GM12878 (cell line): ENCODE measurements around the gene CDC14A. TPM values are rescaled to one million over a fixed set of nuclear protein-coding genes. Genes with fewer than 3 reads are reported as not detected.

Source experiments
- ATAC-seq: fragments of 200-7000 bp; cut with Tn5 transposase; 3 replicates; pipeline ENCODE4 v1.9.1; 2020; ENCODE audit warnings: mild to moderate bottlenecking, moderate library complexity
- BruUV-seq: library from RNA; stranded (reverse); fragments of 400-500 nt; replicated peaks from 2 replicates; lab custom pipeline; 2021; lab: Mats Ljungman, UMichigan
- CTCF ChIA-PET: fragments of 300-600 bp; sonication (Branson Sonifier 250); formaldehyde crosslinking; extraction: SDS; loops from one replicate; lab custom pipeline; 2021; ENCODE audit warnings: inconsistent platforms; lab: Yijun Ruan, JAX
- POLR2A ChIA-PET: fragments of 350-600 bp; formaldehyde crosslinking; extraction: SDS; loops from one replicate; lab custom pipeline; 2021; ENCODE audit warnings: inconsistent platforms; lab: Charles Lee
- RAD21 ChIA-PET: fragments of 300-600 bp; sonication (Branson Sonifier 250); formaldehyde crosslinking; loops from one replicate; lab custom pipeline; 2023; ENCODE audit warnings: antibody characterized with exemption; ENCODE audit not compliant: unreplicated experiment; lab: Charles Lee
- SMC1A ChIA-PET: fragments of 300-600 bp; sonication (Branson Sonifier 250); formaldehyde crosslinking; loops from one replicate; lab custom pipeline; 2023; ENCODE audit not compliant: unreplicated experiment, uncharacterized antibody; lab: Charles Lee
- DNase-seq: peaks from one replicate; pipeline ENCODE4 v3.0.0-alpha.2; 2011; ENCODE audit warnings: low read depth, low spot score
- FAIRE-seq: peaks from 3 replicates; lab custom pipeline; 2011; peaks lifted over from hg19 to GRCh38; lab: Jason Lieb, UNC
- H2AFZ ChIP-seq: 2 replicates; pipeline ENCODE4 v1.6.0; 2011; ENCODE audit warnings: low read depth, low read length, control low read depth; ENCODE audit not compliant: control insufficient read depth
- H3K27ac ChIP-seq: 2 replicates; pipeline ENCODE4 v1.5.1; 2011; ENCODE audit warnings: control low read depth; ENCODE audit not compliant: control insufficient read depth, insufficient read depth
- H3K27me3 ChIP-seq, 2 experiments: replicated peaks in 1 of 2; 2 replicates each; pipeline versions ENCODE4 v1.6.0 to v1.6.1; 2011; ENCODE audit warnings: low read length in 1 of 2; ENCODE audit not compliant: control insufficient read depth in 2 of 2, insufficient read depth in 2 of 2
- H3K36me3 ChIP-seq, 2 experiments: 2 replicates each; pipeline ENCODE4 v1.5.1; 2011; ENCODE audit warnings: low read length in 1 of 2; ENCODE audit not compliant: control insufficient read depth in 2 of 2, insufficient read depth in 2 of 2
- H3K4me1 ChIP-seq: 2 replicates; pipeline ENCODE4 v1.6.1; 2011; ENCODE audit warnings: mild to moderate bottlenecking, low read length, moderate library complexity, mixed read lengths; ENCODE audit not compliant: control insufficient read depth, insufficient read depth
- H3K4me2 ChIP-seq: 2 replicates; pipeline ENCODE4 v1.6.0; 2011; ENCODE audit warnings: control low read depth; ENCODE audit not compliant: control insufficient read depth, insufficient read depth
- H3K4me3 ChIP-seq: fragments of 200-600 bp; sonication (generic); 2 replicates; pipeline ENCODE4 v1.5.1; 2016
- H3K79me2 ChIP-seq: 2 replicates; pipeline ENCODE4 v1.6.0; 2011; ENCODE audit warnings: low read length; ENCODE audit not compliant: control insufficient read depth, insufficient read depth
- H3K9ac ChIP-seq: 2 replicates; pipeline ENCODE4 v1.8.0; 2011; ENCODE audit warnings: low read length, control low read depth, mixed read lengths; ENCODE audit not compliant: control insufficient read depth, insufficient read depth
- H3K9me3 ChIP-seq: replicated peaks from 3 replicates; pipeline ENCODE4 v1.5.1; 2011; ENCODE audit warnings: mild to moderate bottlenecking, low read length; ENCODE audit not compliant: control insufficient read depth, insufficient read depth
- H4K20me1 ChIP-seq: 2 replicates; pipeline ENCODE4 v1.6.0; 2011; ENCODE audit not compliant: control insufficient read depth, insufficient read depth
- MEF2B ChIP-seq: fragments of 450-650 bp; IDR thresholded peaks from 2 replicates; pipeline ENCODE4 v1.6.1; 2018; ENCODE audit warnings: mild to moderate bottlenecking, moderate library complexity; ENCODE audit not compliant: partially characterized antibody, poor library complexity, severe bottlenecking
- MTA2 ChIP-seq: fragments of 450-650 bp; IDR thresholded peaks from 2 replicates; pipeline ENCODE4 v1.6.1; 2016; ENCODE audit warnings: low read depth, mild to moderate bottlenecking, moderate library complexity
- SMARCA5 ChIP-seq: fragments of 450-650 bp; IDR thresholded peaks from 2 replicates; pipeline ENCODE4 v1.6.1; 2017; ENCODE audit warnings: mild to moderate bottlenecking
- WGBS: methylation state at CpG from one replicate; pipeline ENCODE4 v1.1.6; 2016; ENCODE audit warnings: low lambda C conversion rate; ENCODE audit not compliant: insufficient replicate concordance, insufficient coverage; ENCODE audit errors: missing lambda C conversion rate; 5-methylcytosine and 5-hydroxymethylcytosine counted together
- in situ Hi-C: fragments of 300-500 bp; cut with MboI; formaldehyde crosslinking; loops from 9 replicates; pipeline ENCODE4 v1.14.3; 2018; ENCODE audit warnings: mixed read lengths
- intact Hi-C: fragments of 100-400 bp; cut with micrococcal nuclease; formaldehyde crosslinking; loops from one replicate; pipeline ENCODE4 v1.14.2; 2022; ENCODE audit not compliant: unreplicated experiment
- polyA plus RNA-seq, 11 experiments: library from polyadenylated mRNA; depleted of rRNA in 4 of 11; unstranded in 6 of 11; stranded (reverse) in 5 of 11; fragments of >200 nt; fragmentation: Nextera tagmentation in 4 of 11; fragmentation: Illumina TruSeq in 1 of 11; extraction: Ambion mirVana in 4 of 11; extraction: Trizol in 1 of 11; gene quantifications; 1 replicate in 1 of 11; 2 replicates in 10 of 11; pipeline versions ENCODE4 v1.2.1 to v1.2.3, GENCODE V29; 2011 to 2016; ENCODE audit warnings: inconsistent platforms in 2 of 11, missing spikeins in 2 of 11, low read depth in 1 of 11
- total RNA-seq, 4 experiments: library from RNA; depleted of rRNA in 3 of 4; stranded (reverse); fragments of >200 nt in 3 of 4; fragmentation: Illumina TruSeq in 1 of 4; extraction: Trizol in 1 of 4; gene quantifications; 2 replicates each; pipeline versions ENCODE4 v1.2.1 to v1.2.3, GENCODE V29; 2013 to 2021
- TF ChIP-seq, protein P1 (sequence below): fragments of 450-650 bp; conservative IDR thresholded peaks from 2 replicates; pipeline ENCODE4 v1.6.1; 2017; ENCODE audit warnings: mild to moderate bottlenecking, moderate library complexity

Gene CDC14A
- total and polyA plus RNA-seq, 10 of the 15 experiments (the other 5 are each of a cell fraction or from before 2014, with no cell fraction given) = 1.5 to 7.1 (median 5.5) TPM

DNA sequence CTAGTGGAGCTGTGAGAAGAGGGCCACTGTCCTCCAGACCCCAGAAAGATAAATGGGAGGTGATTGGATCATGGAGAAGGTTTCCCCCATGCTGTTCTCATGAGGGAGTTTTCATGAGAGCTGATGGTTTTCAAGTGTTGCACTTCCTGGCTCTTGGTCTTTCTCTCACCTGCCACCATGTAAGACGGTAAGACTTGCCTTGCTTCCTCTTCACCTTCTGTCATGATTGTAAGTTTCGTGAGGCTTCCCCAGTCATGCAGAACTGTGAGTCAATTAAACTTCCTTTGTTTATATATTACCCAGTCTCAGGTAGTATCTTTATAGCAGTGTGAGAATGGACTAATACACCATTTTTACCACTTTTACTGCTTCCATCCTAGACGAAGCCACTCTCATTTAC lies 213.2 kb downstream of the CDC14A start:
- ATAC-seq = peak; percentile 61
- no peaks in the 10 kb centered on the region for H3K9me3 ChIP-seq
- no peak overlapping the region for H3K4me3 ChIP-seq
- no peak overlapping the region for H3K27ac ChIP-seq
- H3K27me3 ChIP-seq = no peaks in the 10 kb centered on the region
- H3K9ac ChIP-seq = no peak overlapping the region
- intact Hi-C loops (no loop called here), in situ Hi-C loops (no loop called here)
- H3K36me3 ChIP-seq = no peaks in the 10 kb centered on the region
- no peaks in the 10 kb centered on the region for H3K79me2 ChIP-seq
- no peak overlapping the region for H2AFZ ChIP-seq
- FAIRE-seq = no peak
- POLR2A ChIA-PET = no interaction called here
- H3K4me1 ChIP-seq = no peaks in the 10 kb centered on the region
- no peak for TF ChIP-seq MEF2B
- TF ChIP-seq, protein P1, sequence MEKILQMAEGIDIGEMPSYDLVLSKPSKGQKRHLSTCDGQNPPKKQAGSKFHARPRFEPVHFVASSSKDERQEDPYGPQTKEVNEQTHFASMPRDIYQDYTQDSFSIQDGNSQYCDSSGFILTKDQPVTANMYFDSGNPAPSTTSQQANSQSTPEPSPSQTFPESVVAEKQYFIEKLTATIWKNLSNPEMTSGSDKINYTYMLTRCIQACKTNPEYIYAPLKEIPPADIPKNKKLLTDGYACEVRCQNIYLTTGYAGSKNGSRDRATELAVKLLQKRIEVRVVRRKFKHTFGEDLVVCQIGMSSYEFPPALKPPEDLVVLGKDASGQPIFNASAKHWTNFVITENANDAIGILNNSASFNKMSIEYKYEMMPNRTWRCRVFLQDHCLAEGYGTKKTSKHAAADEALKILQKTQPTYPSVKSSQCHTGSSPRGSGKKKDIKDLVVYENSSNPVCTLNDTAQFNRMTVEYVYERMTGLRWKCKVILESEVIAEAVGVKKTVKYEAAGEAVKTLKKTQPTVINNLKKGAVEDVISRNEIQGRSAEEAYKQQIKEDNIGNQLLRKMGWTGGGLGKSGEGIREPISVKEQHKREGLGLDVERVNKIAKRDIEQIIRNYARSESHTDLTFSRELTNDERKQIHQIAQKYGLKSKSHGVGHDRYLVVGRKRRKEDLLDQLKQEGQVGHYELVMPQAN = no peak
- no peak for TF ChIP-seq SMARCA5
- no peak for TF ChIP-seq MTA2
- TF ChIP-seq, all 136 proteins: peak for 0
- 0% methylated on average over 3 of the region's 3 CpGs for WGBS
- CTCF ChIA-PET = interaction anchor here (1.0 to 2.6 kb wide), 2 partner anchors 13 to 22 kb away, joined by 3 to 5 read pairs; no protein-coding TSS in a partner anchor
- Histone ChIP-seq H4K20me1 (no peaks in the 10 kb centered on the region), H3K4me2 (no peak overlapping the region)
- DNase-seq = no peak
- RAD21 ChIA-PET = interaction anchor here (1.0 kb wide), 1 partner anchor 860 kb away, joined by 3 read pairs; no protein-coding TSS in a partner anchor
- BruUV-seq = no TSS peak
- SMC1A ChIA-PET = no interaction called here
